B cell (primary cell): Measurements from ENCODE around the gene EIF3I. TPM values are rescaled to one million over a fixed set of nuclear protein-coding genes. Genes with fewer than 3 reads are reported as not detected.

ENCODE experiments used
- ATAC-seq: fragments of 200-7000 bp; cut with Tn5 transposase; one replicate; pipeline ENCODE4 v1.10.0; 2021; ENCODE audit warnings: low read depth, mild to moderate bottlenecking, moderate number of reproducible peaks, moderate library complexity
- CTCF ChIA-PET: fragments of 350-600 bp; sonication (Branson Sonifier 250); formaldehyde crosslinking; loops from one replicate; lab custom pipeline; 2021; ENCODE audit warnings: antibody characterized with exemption, inconsistent platforms; lab: Charles Lee
- POLR2A ChIA-PET: fragments of 350-600 bp; sonication (Branson Sonifier 250); formaldehyde crosslinking; loops from one replicate; lab custom pipeline; 2021; ENCODE audit warnings: antibody characterized with exemption; lab: Charles Lee
- DNase-seq: peaks from one replicate; pipeline ENCODE4 v3.0.0; 2013
- H2AFZ ChIP-seq: 2 replicates; pipeline ENCODE4 v1.6.1; 2012; ENCODE audit warnings: mild to moderate bottlenecking, low read depth, low read length; ENCODE audit not compliant: insufficient read depth, poor library complexity, severe bottlenecking
- H3K27ac ChIP-seq, 2 donors: 1 replicate in 1 of 2; 2 replicates in 1 of 2; pipeline ENCODE4 v1.5.1; 2012 to 2013; ENCODE audit warnings: low read length in 2 of 2, mild to moderate bottlenecking in 2 of 2, moderate library complexity in 1 of 2
- H3K27me3 ChIP-seq, 4 experiments: fragments of 200-600 bp in 1 of 4; sonication (generic) in 1 of 4; replicated peaks in 1 of 4; 1 replicate in 2 of 4; 2 replicates in 2 of 4; pipeline versions ENCODE4 v1.6.1 to v1.7.0; 2013 to 2016; ENCODE audit warnings: low read length in 3 of 4, mild to moderate bottlenecking in 2 of 4, mixed read lengths in 1 of 4, moderate library complexity in 1 of 4; ENCODE audit not compliant: insufficient read depth in 4 of 4, control insufficient read depth in 3 of 4; ENCODE audit errors: control extremely low read depth in 1 of 4
- H3K36me3 ChIP-seq, 2 experiments: replicated peaks in 1 of 2; 1 replicate in 1 of 2; 2 replicates in 1 of 2; pipeline versions ENCODE4 v1.6.1 to v1.7.1; 2013; ENCODE audit warnings: low read length in 1 of 2; ENCODE audit not compliant: insufficient read depth in 2 of 2, control insufficient read depth in 1 of 2; ENCODE audit errors: control extremely low read depth in 1 of 2, extremely low read depth in 1 of 2
- H3K4me1 ChIP-seq, 2 donors: fragments of 200-600 bp in 1 of 2; sonication (generic) in 1 of 2; 1 replicate in 1 of 2; 2 replicates in 1 of 2; pipeline versions ENCODE4 v1.5.1 to v1.6.1; 2013 to 2017; ENCODE audit warnings: low read length in 2 of 2; ENCODE audit not compliant: control insufficient read depth in 2 of 2, insufficient read depth in 2 of 2
- H3K4me2 ChIP-seq: replicated peaks from 2 replicates; pipeline ENCODE3; 2012; ENCODE audit warnings: mild to moderate bottlenecking, low read depth, low read length; ENCODE audit not compliant: poor library complexity, severe bottlenecking
- H3K4me3 ChIP-seq, 5 experiments: fragments of 200-600 bp in 1 of 5; sonication (generic) in 1 of 5; 1 replicate in 3 of 5; 2 replicates in 2 of 5; pipeline versions ENCODE4 v1.5.1 to v1.7.0; 2011 to 2016; ENCODE audit warnings: low read length in 4 of 5, mild to moderate bottlenecking in 4 of 5, low read depth in 2 of 5, control low read depth in 1 of 5, moderate library complexity in 1 of 5; ENCODE audit not compliant: insufficient read depth in 1 of 5; ENCODE audit errors: control extremely low read depth in 1 of 5, extremely low read depth in 1 of 5
- H3K79me2 ChIP-seq: fragments of 200-600 bp; sonication (generic); one replicate; pipeline ENCODE4 v1.6.0; 2016; ENCODE audit warnings: low read length; ENCODE audit not compliant: control insufficient read depth, insufficient read depth
- H3K9ac ChIP-seq: fragments of 200-600 bp; sonication (generic); 2 replicates; pipeline ENCODE4 v1.6.1; 2017; ENCODE audit warnings: mild to moderate bottlenecking, low read length, moderate library complexity
- H3K9me3 ChIP-seq, 3 donors: one replicate each; pipeline versions ENCODE4 v1.6.1 to v1.7.1; 2013; ENCODE audit warnings: low read length in 2 of 3; ENCODE audit not compliant: control insufficient read depth in 2 of 3, insufficient read depth in 1 of 3; ENCODE audit errors: control extremely low read depth in 1 of 3
- H4K20me1 ChIP-seq: 2 replicates; pipeline ENCODE4 v1.6.0; 2012; ENCODE audit warnings: mild to moderate bottlenecking, low read length; ENCODE audit not compliant: insufficient read depth, control insufficient read depth, poor library complexity, severe bottlenecking
- H3K27ac Mint-ChIP-seq: one replicate; pipeline ENCODE4 v1.8.0; 2021; ENCODE audit warnings: mixed read lengths
- H3K27me3 Mint-ChIP-seq: one replicate; pipeline ENCODE4 v1.8.0; 2021; ENCODE audit warnings: mixed read lengths
- H3K4me1 Mint-ChIP-seq: one replicate; pipeline ENCODE4 v1.8.0; 2021; ENCODE audit warnings: mixed read lengths
- H3K4me3 Mint-ChIP-seq: one replicate; pipeline ENCODE4 v1.8.0; 2021; ENCODE audit warnings: mixed read lengths
- H3K9me3 Mint-ChIP-seq: one replicate; pipeline ENCODE4 v1.8.0; 2022; ENCODE audit warnings: mixed read lengths; ENCODE audit not compliant: insufficient read depth
- CTCF ChIP-seq: fragments of 200-600 bp; IDR thresholded peaks from one replicate; pipeline ENCODE4 v1.8.0; 2022; ENCODE audit warnings: antibody characterized with exemption, mild to moderate bottlenecking
- EZH2 ChIP-seq: IDR thresholded peaks from 2 replicates; pipeline ENCODE4 v1.6.1; 2012; ENCODE audit warnings: borderline replicate concordance, low read depth, mild to moderate bottlenecking, moderate library complexity, low read length; ENCODE audit not compliant: insufficient read depth, poor library complexity, severe bottlenecking
- WGBS: methylation state at CpG from one replicate; pipeline ENCODE4 v1.1.5; 2013; ENCODE audit warnings: missing lambda C conversion rate; ENCODE audit not compliant: insufficient coverage; 5-methylcytosine and 5-hydroxymethylcytosine counted together
- intact Hi-C: fragments of 100-400 bp; cut with micrococcal nuclease; formaldehyde crosslinking; loops from one replicate; pipeline ENCODE4 v1.10.0; 2022
- polyA plus RNA-seq: library from polyadenylated mRNA; depleted of rRNA; stranded (reverse); fragments of >200 nt; gene quantifications from 2 replicates; pipeline ENCODE4 v1.2.3, GENCODE V29; 2012
- total RNA-seq, 2 donors: library from RNA; stranded (reverse); fragments of 120-200 nt in 1 of 2; gene quantifications; 1 replicate in 1 of 2; 2 replicates in 1 of 2; pipeline versions ENCODE4 v1.2.3 to v1.2.4, GENCODE V29; 2013 to 2022

The EIF3I gene
- total and polyA plus RNA-seq, 2 donors (not counting 1 experiment from before 2014, with no cell fraction given), result 87.0 to 130 TPM

- Histone ChIP-seq H3K79me2 (no peaks in the 10 kb centered on the region), H4K20me1 (no peaks in the 10 kb centered on the region), H3K4me2 (peak overlapping the region; percentile 82), H3K4me1 (peaks cover 42 to 63% of the 10 kb centered on the region in 2 donors), H3K27ac (peak overlapping the region in 1 of 2 donors; percentile 23), H3K27me3 (no peaks in the 10 kb centered on the region), H3K9me3 (peaks cover 0 to 4% (median 0%) of the 10 kb centered on the region in 3 donors), H3K36me3 (no peaks in the 10 kb centered on the region), H2AFZ (peak overlapping the region; percentile 76), H3K9ac (peak overlapping the region; percentile 65), H3K4me3 (peak overlapping the region in 4 of 5 experiments; percentile 59 to 78 (median 62))
- ChIA-PET POLR2A (interaction anchor here (1.0 to 1.2 kb wide), 3 partner anchors 10 to 155 kb away, joined by 3 to 5 read pairs (median 3); partner anchors contain the start of gene MARCKSL1), CTCF (interaction anchor here (0.6 to 2.4 kb wide), 5 partner anchors 11 to 131 kb away, joined by 3 to 12 read pairs (median 4); partner anchors contain the start of gene MARCKSL1)
- DNase-seq (no peak), ATAC-seq (no peak)
- H3K4me1 Mint-ChIP-seq, result peaks cover 66% of the 10 kb centered on the region
- intact Hi-C loops, result loop anchor here (1.0 to 10.0 kb wide), 4 partner anchors 26 to 130 kb away; partner anchors contain the start of genes HDAC1, TMEM39B and TXLNA
- H3K9me3 Mint-ChIP-seq, result no peaks in the 10 kb centered on the region
- no peak overlapping the region for H3K27ac Mint-ChIP-seq
- TF ChIP-seq CTCF (no peak), EZH2 (no peak)
- H3K27me3 Mint-ChIP-seq, result no peaks in the 10 kb centered on the region
- 90% methylated on average over 17 of the region's 26 CpGs for WGBS
- peak overlapping the region; percentile 88 for H3K4me3 Mint-ChIP-seq
Observed at GRCh38 chr1:32204943-32205361, 17.3 kb upstream of the EIF3I start.
